ENCODE results near the gene CRMP1. TPM values are rescaled to one million over a fixed set of nuclear protein-coding genes. Genes with fewer than 3 reads are reported as not detected.

Gene CRMP1
- total RNA-seq, 1 experiment from 2014 or later = not detected

- H3K27ac Mint-ChIP-seq (ENCODE audit: low read depth, unreplicated experiment) = no peak overlapping the region
- no peak for DNase-seq (ENCODE audit: unreplicated experiment)
- no TSS peak for BruUV-seq (replicated peaks)
- ChIA-PET CTCF (interaction anchor here (1.2 kb wide), 1 partner anchor 9 kb away, joined by 3 read pairs; no protein-coding TSS in a partner anchor), POLR2A (interaction anchor here (1.4 kb wide), 1 partner anchor 10 kb away, joined by 6 read pairs; no protein-coding TSS in a partner anchor)
- no peak overlapping the region for H3K4me3 Mint-ChIP-seq (ENCODE audit: unreplicated experiment)
- no peaks in the 10 kb centered on the region for H3K9me3 Mint-ChIP-seq (ENCODE audit: unreplicated experiment)
- intact Hi-C loops (cut with micrococcal nuclease) = no loop called here
- H3K36me3 Mint-ChIP-seq (ENCODE audit: insufficient read depth, unreplicated experiment) = peaks cover 60% of the 10 kb centered on the region
- no peak for TF ChIP-seq CTCF (IDR thresholded peaks at IDR 0.05; ENCODE audit: unreplicated experiment)
- no peaks in the 10 kb centered on the region for H3K27me3 Mint-ChIP-seq (ENCODE audit: insufficient read depth, unreplicated experiment)
- peaks cover 9% of the 10 kb centered on the region for H3K4me1 Mint-ChIP-seq (ENCODE audit: insufficient read depth, unreplicated experiment)
Measured at GRCh38 chr4:5783486-5783885, 109.4 kb downstream of the CRMP1 start.

GRCh38 chr4:5782829-5783476 is 109.9 kb downstream of the CRMP1 start:
- H3K36me3 Mint-ChIP-seq (ENCODE audit: insufficient read depth, unreplicated experiment) = peaks cover 54% of the 10 kb centered on the region
- H3K4me3 Mint-ChIP-seq (ENCODE audit: unreplicated experiment) = no peak overlapping the region
- H3K27ac Mint-ChIP-seq (ENCODE audit: low read depth, unreplicated experiment) = no peak overlapping the region
- H3K27me3 Mint-ChIP-seq (ENCODE audit: insufficient read depth, unreplicated experiment) = no peaks in the 10 kb centered on the region
- intact Hi-C loops (cut with micrococcal nuclease) = no loop called here
- no peaks in the 10 kb centered on the region for H3K9me3 Mint-ChIP-seq (ENCODE audit: unreplicated experiment)
- ChIA-PET CTCF (interaction anchor here (0.5 to 1.2 kb wide), 3 partner anchors 8 to 381 kb away, joined by 3 to 4 read pairs (median 3); no protein-coding TSS in a partner anchor), POLR2A (interaction anchor here (1.4 kb wide), 1 partner anchor 10 kb away, joined by 6 read pairs; no protein-coding TSS in a partner anchor)
- no peak for DNase-seq (ENCODE audit: unreplicated experiment)
- BruUV-seq (replicated peaks) = no TSS peak
- peaks cover 9% of the 10 kb centered on the region for H3K4me1 Mint-ChIP-seq (ENCODE audit: insufficient read depth, unreplicated experiment)
- TF ChIP-seq CTCF (IDR thresholded peaks at IDR 0.05; ENCODE audit: unreplicated experiment) = no peak

- no peak overlapping the region for H3K27ac Mint-ChIP-seq (ENCODE audit: low read depth, unreplicated experiment)
- BruUV-seq (replicated peaks) = no TSS peak
- peaks cover 51% of the 10 kb centered on the region for H3K36me3 Mint-ChIP-seq (ENCODE audit: insufficient read depth, unreplicated experiment)
- intact Hi-C loops (cut with micrococcal nuclease) = no loop called here
- no peak for DNase-seq (ENCODE audit: unreplicated experiment)
- TF ChIP-seq CTCF (IDR thresholded peaks at IDR 0.05; ENCODE audit: unreplicated experiment) = no peak
- POLR2A ChIA-PET = no interaction called here
- H3K4me3 Mint-ChIP-seq (ENCODE audit: unreplicated experiment) = no peak overlapping the region
- no peaks in the 10 kb centered on the region for H3K27me3 Mint-ChIP-seq (ENCODE audit: insufficient read depth, unreplicated experiment)
- H3K4me1 Mint-ChIP-seq (ENCODE audit: insufficient read depth, unreplicated experiment) = peaks cover 9% of the 10 kb centered on the region
- peaks cover 2% of the 10 kb centered on the region for H3K9me3 Mint-ChIP-seq (ENCODE audit: unreplicated experiment)
- CTCF ChIA-PET = interaction anchor here (0.7 to 0.8 kb wide), 2 partner anchors 8 to 9 kb away, joined by 3 to 4 read pairs; no protein-coding TSS in a partner anchor
Measured at GRCh38 chr4:5781691-5782090, 111.2 kb downstream of the CRMP1 start.

- no peak for DNase-seq (ENCODE audit: unreplicated experiment)
- intact Hi-C loops (cut with micrococcal nuclease) = no loop called here
- Mint-ChIP-seq H3K36me3 (ENCODE audit: insufficient read depth, unreplicated experiment) (peaks cover 44% of the 10 kb centered on the region), H3K27ac (ENCODE audit: low read depth, unreplicated experiment) (no peak overlapping the region), H3K9me3 (ENCODE audit: unreplicated experiment) (peaks cover 8% of the 10 kb centered on the region), H3K27me3 (ENCODE audit: insufficient read depth, unreplicated experiment) (no peaks in the 10 kb centered on the region), H3K4me1 (ENCODE audit: insufficient read depth, unreplicated experiment) (peaks cover 4% of the 10 kb centered on the region), H3K4me3 (ENCODE audit: unreplicated experiment) (no peak overlapping the region)
- CTCF ChIA-PET = interaction anchor here (0.7 kb wide), 1 partner anchor 9 kb away, joined by 4 read pairs; no protein-coding TSS in a partner anchor
- TF ChIP-seq CTCF (IDR thresholded peaks at IDR 0.05; ENCODE audit: unreplicated experiment) = no peak
- POLR2A ChIA-PET = interaction anchor here (0.9 kb wide), 1 partner anchor 22 kb away, joined by 3 read pairs; no protein-coding TSS in a partner anchor
- no TSS peak for BruUV-seq (replicated peaks)
Measured at GRCh38 chr4:5780831-5781480, 111.9 kb downstream of the CRMP1 start.

All from MCF 10A (cell line).